NCI-H2196 treated with DMSO at 0.1 percent for 48 hours (cell line): ENCODE results near the gene TMEM17.

ENCODE experiments used
- DNase-seq: peaks from one replicate; lab custom pipeline; 2025; ENCODE audit not compliant: unreplicated experiment; lab: John Stamatoyannopoulos, UW

TMEM17 gene

DNA sequence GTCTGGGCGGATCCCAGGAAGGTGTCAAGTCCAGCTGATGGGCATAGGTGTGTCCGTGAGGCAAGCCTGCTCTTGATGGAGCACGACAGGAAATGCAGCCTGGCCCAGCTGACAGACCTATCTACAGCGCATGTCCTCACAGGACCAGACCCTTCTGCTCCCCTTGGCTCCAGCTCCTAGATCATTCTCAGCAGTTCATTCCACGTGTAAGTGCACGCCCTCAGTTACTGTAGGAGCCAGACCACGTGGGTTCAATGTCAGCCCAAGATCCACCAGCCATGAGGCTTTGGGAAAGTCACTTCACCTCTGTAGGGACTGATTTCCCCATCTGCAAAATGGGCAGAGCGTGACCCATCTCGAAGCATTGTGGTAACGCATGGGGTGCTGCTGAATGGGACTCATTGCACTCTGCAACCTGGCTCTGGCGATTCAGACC lies 47.8 kb downstream of the TMEM17 start:
- no peak for DNase-seq

DNA sequence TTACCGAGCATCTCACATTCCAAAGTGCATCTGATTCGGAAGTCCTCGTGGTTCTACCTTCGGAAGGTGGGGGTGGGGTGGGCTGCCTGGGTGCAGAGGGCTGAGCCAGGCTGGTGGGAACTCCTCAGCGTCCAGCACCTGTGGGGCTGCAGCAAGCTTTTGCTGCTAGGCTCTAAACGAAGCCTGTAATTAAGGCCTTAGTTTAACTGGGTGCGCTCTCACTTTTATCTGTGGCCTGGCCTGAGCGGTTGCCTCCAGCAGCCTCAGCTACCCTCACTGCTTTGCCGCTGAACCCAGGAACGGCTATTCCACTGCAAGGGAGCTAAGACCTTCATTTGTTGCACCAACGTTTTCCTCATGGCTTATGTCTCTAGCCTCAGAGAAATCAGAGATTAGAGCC lies 48.4 kb downstream of the TMEM17 start:
- no peak for DNase-seq

DNA sequence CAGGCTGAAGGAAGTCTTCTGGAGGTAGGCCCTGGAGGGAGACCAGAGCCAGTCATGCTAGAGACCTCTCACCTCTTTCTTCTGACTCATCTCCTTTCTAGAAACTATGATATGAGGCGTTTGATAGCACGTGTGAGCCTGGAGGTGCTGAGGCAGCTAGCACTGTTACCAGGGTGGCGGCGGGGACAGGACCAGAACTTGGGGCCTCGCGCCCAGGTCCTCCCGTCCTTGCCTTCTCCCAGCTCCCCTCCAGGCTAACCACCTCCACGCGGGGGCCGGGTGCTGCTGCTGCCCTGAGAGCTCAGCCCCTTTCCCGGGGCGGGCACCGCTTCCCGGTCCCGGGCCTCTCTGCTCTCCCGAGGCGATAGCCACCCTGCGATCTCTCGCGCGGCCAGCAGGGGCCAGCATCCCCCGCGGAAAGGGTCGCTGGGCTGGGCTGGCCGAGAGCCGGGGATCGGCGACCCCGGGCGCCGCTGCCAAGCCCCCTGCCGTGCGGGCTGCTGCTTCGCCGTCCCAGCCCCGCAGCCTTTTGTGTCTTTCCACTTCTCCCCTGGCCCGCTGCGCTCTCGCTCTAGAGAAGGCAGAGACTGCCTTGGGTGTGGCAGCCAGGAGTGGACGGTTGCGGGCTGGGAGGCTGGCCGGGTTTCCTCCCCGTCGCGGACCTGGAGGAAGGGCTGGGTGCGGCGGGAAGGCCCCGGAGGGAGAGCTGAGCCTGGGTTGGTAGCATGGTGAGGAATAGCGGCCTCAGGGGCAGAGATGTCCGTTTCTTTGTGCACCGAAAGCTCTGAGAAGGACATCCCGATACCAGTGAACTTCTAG lies 49.1 kb downstream of the TMEM17 start:
- DNase-seq: no peak

DNA sequence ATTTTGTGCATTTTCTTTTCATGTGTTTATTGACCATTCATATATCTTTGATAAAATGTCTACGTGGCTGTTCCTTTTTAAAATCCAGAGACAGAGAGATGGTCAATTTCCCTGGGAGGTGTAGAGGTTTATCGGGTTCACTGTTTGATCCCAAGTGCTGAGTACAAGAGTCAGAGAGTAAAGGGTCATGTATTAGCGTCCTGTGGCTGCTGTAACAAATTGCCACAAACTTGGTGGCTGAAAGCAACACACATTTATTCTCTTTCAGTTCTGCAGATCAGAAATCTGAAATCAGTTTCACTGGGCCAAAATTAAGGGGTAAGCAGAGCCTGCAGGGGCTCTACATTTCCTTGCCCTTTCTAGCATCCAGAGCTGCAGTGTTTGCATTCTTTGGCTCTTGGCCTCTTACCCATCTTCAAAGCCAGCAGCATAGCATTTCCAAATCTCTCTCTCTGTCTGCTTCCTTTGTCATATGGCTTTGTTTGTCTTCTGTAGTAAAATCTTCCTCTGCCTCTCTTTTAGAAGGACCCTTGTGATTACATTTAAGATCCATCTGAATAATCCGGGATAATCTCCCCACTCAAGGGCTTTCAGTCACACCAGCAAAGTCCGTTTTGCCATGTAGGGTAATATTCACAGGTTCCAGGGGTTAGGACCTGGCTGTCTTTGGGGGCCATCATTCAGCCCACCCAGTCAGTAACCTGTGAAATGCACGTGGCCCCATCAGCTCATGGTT lies 49.9 kb downstream of the TMEM17 start:
- no peak for DNase-seq

DNA sequence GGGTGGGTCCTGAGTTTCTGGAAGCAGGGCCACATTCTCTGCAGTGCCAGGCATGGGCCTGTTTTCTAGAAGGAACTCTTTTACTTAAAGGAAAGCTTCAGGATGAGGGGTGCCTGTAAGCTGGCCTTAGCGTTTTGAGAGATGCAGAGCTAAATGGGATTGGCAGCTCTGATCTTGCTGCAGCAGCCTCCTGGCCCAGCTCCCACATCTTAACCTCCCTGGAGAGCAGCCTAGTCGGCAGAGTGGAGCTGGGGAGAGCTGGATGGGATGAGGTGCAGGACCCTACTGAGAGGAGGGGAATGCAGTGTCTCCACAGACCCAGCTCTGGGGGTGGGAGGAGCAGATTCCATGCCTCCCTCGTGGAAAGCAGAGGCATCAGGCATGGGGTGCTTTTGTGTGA lies 52.0 kb downstream of the TMEM17 start:
- DNase-seq: no peak

DNA sequence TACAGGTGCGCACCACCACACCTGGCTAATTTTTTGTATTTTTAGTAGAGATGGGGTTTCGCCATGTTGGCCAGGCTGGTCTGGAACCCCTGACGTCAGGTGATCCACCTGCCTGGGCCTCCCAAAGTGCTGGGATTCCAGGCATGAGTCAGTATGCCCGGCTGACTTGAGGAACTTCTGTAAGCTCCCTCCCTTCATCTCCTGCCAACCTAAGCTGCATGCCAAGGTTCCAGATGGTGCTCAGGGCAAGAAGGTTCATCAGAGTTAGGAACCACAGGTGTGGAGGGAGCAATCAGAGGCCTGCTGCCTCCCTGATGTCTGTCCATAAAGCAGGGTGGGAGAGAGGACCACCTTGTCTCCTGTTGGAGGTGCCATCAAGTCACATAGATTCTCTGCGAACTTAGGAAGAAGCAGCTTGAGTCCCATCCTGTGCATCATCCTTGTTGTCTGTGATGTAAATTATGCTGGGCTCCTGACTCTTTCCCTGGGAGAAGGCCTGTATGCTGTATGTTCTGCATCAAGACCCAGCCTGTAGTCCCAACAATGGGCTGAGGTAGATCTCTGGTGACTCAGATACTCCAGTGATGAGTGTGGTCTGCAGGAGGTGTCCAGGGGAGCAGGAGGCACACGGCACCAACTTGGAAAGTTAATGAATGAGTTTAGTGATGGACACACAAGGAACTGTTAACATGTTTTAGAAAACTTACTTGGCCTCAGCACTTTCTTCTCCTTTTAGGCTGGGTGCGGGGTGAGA lies 53.1 kb downstream of the TMEM17 start:
- DNase-seq: no peak

DNA sequence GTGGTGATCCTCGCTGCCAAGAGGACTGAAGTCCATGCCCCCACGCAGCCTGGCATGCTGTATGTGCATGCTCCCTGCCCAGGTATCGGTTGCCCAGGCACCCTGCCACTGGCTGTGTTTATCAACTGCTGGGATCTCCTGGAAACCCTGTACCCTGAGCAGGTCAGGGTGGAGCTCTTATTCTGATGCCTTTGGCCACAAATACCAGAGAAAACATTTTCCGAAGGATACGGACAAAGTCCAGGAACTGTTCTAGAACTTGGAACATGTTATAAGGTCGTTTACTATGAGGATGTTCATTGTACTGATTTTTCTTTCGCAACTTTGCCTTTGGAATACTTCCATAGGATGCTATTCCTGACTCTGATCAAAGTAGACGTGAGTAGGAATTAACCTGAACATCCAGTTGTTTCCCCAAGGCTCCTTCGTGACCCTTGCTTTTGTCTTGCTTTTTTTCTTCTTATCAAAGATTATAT lies 55.2 kb downstream of the TMEM17 start:
- no peak for DNase-seq
